ENCODE data around the gene COX5A.
A peak's percentile ranks its signal among the peaks of the same experiment; 100 is the strongest.
"Not testable (repeated sequence)": the region's sequence is repeated elsewhere in the genome, so short reads cannot be mapped to it uniquely, and the experiment has no call there.

COX5A gene

DNA sequence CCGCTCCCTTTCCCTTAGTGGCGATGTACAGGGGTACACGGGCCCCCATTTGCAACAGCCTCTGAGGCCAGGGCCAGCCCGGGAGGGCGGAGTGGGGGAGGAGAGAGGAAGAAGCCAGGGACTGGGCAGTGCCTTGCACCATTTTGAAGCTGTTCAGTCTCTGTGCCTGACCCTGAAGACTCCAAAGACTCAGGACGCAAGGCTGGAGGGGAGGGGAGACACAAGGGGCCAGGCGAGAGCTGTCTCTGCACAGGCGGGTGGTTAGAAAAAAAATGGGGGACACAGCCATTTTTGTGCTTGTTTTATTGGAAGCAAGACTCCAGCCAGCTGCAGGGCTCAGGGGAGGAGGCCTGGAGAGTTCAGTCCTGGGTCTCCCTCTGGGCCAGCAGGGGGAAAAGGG lies 17.1 kb upstream of the COX5A start:
- DNase-seq, result no peak

DNA sequence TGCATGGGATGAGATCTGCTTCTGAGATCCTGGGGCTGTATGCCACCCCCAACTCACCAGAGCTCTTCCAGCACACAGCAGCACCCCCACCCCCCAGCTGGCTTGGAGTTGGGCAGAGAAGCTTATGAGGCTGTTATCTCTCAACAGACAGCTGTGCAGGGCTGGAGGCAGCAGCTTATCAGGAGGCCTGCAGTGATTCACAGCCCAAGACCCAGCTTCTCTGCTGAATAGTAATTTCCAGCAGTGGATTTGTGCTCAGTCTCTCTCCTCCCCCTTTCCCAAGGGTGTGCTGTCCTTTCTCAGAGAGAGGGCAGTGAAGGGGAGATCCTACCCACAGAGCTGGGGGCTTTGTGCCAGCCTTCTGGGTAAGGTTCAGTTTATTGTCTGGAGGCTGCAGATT lies 16.6 kb upstream of the COX5A start:
- no peak for DNase-seq

DNA sequence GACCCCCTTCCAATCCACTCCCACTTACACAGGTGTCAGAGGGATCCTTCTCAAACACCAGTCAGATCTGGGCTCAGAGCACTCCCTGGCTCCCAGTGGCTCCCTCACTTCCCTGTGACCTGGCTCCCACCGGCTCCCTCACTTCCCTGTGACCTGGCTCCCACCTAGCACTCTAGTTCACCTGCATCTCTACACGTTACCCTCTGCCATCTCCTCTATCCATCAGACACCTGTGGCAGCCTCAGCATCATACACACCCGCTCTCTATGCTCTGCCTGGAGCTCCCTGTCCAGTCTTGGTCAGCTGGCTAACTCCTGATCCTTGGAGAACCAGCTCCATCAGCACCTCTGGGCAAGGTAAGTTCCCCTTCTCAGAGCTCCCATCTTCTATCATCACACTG lies 13.1 kb upstream of the COX5A start:
- no peak for DNase-seq

DNA sequence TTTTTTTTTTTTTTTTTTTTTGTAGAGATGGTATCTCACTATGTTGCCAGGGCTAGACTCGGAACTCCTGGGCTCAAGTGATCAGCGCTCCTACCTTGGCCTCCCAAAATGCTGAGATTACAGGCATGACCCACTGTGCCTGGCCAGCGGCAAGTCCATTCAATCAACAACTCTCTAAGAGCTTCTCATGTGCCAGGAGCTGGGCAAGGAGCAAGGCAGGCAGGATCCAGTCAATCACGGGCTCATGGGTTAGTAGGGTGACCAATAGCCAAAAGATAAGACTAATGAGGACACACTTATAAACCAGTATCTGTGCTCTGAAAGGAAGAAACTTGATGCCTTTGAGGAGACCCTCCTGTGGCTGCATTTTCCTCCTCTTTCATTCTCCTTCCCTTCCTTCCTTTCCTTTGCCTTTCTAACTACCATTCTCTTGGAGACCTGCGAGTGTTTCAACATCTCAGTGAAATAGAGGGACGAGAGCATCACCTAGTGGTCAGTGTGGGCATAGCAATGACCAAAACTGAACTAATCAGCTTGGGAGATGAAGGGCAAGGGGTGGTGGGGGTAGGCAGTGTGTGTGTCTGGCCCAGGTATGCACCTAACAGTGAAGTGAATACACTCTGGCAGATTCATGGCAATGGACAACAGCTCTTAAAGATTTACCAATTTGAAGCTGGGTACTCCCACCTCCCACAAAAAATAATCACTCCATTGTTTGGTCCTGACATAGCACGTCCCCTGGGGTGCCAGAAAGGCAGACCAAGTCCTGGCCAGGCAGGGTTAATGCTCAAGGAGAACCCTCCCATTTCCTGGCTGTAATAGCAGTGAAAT lies 12.4 kb upstream of the COX5A start:
- DNase-seq, result no peak

DNA sequence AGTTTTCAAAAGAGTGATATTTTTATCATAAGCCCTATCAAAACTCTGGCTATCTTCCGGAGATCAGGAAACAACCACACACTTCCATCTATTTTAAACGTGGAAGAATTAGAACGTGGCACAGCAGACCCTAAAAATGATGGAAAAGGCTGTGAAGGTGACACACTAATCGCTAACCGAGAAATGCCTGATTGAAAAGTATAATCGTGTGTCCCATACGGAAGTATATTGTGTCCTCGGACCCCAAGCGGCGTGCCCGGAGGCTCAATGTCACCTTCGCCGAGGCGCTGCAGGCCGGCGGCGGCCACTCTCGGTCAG lies 642 bp downstream of the COX5A start:
- DNase-seq, result no peak

DNA sequence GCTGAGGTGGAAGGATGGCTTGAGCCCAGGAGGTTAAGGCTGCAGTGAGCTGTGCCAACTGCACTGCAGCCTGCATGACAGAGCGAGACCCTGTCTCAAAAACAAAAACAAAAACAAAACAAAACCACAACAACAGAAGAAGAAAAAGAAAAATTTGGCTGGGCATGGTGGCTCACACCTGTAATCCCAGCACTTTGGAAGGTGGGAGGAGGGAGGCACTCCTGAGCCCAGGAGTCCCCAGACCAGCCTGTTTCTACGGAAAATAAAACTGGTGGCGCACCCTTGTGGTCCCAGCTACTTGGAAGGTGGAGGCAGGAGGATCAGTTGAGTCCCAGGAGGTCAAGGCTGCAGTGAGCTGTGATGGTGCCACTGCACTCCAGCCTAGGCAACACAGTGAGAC lies 2.7 kb downstream of the COX5A start:
- not testable (repeated sequence) for DNase-seq

DNA sequence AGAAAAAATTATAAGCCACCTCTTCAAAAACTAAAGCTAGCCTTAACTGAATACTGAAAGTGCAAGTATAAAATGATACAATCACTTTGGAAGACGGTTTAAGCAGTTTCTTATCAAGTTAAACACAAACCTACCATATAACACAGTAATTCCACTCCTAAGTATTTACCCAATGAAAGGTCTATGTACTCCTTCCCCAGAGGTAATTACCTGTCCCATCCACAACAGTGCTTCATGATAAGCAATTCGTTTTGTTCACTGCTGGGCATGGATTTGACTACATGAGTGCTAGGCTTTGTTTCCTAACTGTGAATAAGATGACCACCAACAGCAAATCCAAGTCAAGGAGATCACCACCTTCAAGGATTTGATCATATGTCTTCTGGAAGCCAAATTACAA lies 4.3 kb downstream of the COX5A start:
- DNase-seq, result no peak

DNA sequence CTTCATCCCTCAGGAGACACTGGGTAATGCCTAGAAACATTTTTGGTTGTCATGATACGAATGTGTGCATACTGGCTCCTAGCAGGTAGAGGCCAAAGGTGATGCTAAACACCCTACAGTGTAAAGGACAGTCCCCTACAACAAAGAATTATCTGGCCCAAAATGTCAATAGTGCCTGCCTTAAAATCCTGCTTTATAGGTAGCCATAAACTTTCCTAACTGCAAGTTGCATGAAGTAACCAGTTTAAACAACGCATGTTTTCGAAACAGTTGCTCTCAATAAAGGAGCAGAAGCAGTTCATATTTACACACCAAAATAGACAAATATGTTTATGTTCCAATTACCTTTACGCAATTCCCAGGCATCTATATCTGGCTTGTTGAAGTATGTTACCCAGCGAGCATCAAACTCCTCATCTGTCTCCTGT lies 9.1 kb downstream of the COX5A start:
- no peak for DNase-seq

DNA sequence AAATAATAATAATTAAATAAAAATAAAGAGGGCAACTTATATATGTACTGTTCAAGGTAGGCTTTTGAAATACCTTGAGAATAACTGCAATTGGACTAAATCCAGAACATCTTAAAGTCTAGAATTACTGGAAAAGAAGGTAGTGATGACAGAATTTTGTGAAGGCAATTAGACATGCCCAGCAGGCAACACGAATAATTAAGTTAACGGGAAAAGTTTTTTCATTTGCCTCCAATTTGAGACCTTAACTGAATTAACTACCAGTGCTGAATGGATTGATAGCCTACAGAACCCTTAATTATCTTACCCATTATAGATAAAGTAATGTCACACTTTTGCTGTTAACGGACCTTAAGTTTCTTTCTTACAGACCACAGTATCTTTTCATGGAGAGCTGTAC lies 13.3 kb downstream of the COX5A start:
- DNase-seq, result no peak

DNA sequence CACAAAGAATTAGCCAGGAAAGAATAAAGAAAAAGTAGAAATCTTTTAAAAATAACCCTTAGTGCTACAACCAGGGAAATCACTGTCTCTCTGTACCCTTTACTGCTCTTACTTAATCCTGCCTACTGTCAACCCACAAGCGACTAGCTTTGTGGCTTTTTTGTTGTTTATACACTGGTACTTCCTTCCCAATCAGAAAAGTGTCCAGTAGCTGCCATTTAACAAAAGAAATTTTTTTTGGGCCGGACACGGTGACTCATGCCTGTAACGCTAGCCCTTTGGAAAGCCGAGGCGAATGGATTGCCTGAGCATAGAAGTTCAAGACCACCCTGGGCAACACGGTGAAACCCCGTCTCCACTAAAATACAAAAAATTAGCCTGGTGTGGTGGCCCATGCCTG lies 17.4 kb downstream of the COX5A start:
- DNase-seq, result no peak

DNA sequence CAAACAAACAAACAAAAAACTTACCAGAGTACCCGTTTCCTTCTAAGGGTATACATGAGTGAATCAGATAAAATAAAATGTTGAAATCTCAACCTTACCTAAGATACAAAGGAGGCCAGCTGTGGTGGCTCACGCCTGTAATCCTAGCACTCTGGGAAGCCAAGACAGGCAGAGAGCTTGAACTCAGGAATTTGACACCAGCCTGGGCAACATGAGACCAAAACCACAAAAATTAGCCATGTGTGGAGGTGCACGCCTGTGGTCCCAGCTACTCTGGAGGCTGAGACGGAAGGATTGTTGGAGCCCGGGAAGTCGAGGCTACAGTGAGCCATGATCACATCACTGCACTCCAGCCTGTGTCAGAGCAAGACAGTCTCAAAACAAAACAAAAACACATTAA lies 20.2 kb downstream of the COX5A start:
- DNase-seq, result no peak

DNA sequence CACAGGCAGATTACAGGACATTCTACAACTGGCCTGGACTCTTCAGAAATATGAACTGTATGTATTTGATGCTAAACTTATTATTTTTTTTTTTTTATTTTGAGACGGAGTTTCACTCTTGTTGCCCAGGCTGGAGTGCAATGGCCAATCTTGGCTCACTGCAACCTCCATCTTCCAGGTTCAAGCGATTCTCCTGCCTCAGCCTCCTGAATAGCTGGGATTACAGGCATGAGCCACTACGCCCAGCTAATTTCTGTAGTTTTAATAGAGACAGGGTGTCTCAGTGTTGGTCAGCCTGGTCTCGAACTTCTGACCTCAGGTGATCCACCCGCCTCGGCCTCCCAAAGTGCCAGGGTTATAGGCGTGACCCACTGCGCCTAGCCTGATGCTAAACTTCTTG lies 24.1 kb downstream of the COX5A start:
- DNase-seq, result not testable (repeated sequence)

DNA sequence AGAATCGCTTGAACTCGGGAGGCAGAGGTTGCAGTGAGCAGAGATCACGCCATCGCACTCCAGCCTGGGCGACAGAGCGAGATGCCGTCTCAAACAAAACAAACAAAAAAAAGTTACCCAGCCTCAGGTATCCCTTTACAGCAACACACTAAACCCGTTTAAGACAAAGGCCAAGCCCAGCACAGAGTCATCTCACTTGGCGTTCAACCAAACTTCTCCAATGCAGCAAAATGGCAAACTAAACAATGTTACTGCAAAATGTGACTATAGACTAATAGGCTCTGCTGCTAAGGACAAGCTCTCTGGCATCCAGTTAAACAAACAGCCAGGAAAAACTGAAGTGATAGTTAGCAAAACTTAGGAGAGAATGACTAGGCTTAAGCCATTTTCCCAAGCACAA lies 24.8 kb downstream of the COX5A start:
- DNase-seq, result no peak

DNA sequence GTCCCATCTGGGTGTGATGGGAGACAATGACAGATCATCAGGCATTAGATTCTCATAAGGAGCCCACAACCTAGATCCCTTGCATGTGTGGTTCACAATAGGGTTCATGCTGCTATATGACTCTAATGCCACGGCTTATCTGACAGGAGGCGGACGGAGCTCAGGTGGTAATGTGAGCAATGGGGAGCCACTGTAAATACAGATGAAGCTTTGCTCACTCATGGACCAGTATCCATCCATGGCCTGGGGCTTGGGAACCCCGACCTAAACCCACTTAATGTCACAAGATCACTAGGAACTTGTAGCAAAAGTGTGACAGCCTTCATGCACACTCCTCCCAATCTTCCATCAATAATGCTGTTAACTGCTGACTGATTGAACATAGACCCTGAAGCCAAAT lies 29.2 kb downstream of the COX5A start:
- no peak for DNase-seq

DNA sequence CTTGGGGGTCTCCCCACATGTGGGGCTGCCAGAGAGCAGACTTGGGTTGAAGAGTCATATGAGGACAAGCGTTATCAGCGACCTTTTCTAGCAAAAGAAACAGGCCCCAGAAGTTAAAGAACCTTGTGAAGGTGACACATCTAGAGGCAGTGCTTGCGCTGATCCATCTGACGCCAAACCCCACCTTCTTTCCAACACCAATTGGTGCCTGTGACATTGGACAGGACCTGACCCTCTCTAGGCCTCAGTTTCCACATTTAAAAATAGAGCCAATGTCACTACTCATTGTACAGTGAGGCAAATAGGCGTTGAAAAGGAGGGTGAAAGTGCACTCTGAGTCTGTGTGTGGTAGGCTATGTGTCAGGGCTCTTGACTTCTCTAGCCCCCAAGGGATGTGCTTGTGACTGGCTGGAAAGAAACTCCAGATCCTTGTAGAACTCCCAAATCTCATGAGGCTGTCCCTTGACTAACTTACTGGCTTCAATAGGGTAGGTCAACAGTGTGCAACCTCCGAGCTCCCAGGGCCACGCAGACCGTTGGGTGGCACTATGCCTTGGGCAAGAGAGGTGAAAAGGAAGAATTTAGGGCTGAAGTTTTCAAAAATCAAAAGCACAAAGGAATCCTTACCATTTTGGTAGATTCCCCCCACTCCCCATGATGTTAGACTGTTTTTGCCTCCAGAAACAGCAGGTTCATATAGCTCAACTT lies 30.6 kb downstream of the COX5A start:
- DNase-seq, result no peak

DNA sequence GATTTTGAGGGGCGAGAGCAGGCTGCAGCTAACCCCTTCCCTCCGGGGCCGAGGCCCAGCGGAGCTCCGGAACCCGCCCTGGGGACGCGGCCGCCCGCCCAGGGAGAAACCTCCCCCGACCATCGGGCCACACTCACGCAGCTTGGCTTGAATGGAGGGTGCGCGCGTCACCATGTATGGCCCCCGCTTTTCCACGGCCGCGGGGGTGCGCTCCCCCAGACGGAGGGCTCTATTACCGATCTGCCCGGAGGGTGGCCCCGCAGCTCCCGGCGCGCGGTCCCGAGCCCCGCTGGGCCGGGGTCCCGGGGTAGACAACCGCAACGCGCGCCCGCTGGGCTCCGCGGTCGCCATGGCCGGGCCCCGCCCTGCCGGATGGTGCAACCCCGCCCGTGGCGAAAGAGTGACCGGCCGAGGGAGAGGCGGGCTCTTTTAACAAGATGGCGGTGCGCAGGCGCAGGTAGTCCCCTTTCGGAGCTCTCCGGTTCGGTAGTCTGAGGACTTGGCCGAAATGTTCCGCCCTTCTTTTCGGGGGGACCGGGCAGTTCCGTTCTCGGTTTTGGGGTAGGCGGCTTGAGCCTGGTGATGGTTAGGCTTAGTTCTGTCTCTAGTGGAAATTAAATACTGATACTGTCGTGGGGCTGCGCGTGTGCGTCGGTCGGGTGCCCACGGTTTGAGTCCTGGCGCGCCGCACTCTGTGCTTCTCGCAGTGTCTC lies 31.3 kb downstream of the COX5A start, which contains the start of gene FAM219B:
Gene FAM219B, minus strand, starts transcription at position 402 of the 713 bp plus-strand sequence. Its CDS starts 51 bp downstream, at position 351.
- DNase-seq, result peak; percentile 35

DNA sequence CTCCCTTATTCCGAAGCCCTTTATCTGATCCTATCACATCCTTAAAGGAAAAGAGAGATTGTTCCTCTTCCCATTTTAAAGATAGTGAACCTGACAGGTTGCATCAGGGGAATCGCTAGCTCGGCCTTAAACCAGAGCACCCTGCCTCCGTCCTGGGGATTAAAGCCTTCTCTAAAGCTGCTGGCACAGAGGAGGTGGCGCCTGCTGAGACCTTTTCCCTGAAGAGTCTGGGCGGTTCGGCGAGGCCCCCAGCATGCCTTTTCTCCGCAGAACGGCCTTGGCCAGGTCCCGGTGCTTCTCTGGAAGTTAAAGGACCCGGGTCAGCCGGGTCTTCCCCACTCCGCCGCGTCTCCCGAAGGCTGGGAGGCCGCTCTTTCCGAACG lies 31.8 kb downstream of the COX5A start:
- DNase-seq, result no peak

DNA sequence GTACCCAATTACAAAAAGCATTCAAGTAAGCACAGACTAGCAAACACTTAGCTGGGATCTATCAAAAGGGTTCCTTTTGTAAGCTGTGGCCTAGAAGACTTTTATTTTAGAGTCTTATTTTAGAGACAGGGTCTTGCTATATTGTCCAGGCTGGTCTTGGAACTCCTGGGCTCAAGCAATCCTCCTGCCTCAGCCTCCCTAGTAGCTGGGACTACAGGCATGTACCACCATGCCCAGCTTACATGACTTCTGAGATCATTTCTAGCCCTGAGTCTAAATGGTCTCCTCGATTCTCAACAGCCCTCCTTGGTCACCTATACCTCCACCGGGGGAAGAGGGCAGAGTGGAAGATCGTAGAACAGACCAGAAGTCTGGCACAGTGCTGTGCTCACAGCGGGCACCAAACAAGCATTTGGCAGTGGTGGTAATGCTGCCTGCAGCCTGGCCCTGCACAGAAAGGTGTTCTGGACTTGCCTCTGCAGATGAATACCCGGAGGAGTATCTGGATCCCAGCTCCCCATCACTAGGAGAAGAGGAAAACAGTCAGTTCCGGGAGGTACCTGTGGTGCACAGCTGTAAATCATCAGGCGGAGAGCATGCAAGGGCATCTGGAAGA lies 33.6 kb downstream of the COX5A start:
- DNase-seq, result no peak

DNA sequence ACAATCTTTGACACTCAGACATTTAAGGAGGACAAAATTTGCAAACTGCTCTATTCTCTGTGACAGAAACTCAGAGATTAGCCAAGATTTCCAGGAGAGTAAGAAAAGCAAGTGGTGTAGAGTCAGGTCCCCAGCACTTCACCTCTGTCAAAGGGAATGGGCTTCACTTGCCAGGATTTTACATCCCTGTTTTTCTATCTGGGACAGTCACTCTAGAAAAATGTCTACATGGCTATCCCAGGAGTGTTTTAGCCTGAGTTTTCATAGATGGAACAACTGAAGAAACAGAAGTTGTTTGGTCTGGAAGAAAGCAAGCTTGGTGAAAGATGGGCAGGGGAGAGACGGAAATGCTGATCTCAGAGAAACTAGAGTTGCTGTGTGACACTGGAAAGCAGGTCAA lies 34.2 kb downstream of the COX5A start:
- DNase-seq, result no peak

DNA sequence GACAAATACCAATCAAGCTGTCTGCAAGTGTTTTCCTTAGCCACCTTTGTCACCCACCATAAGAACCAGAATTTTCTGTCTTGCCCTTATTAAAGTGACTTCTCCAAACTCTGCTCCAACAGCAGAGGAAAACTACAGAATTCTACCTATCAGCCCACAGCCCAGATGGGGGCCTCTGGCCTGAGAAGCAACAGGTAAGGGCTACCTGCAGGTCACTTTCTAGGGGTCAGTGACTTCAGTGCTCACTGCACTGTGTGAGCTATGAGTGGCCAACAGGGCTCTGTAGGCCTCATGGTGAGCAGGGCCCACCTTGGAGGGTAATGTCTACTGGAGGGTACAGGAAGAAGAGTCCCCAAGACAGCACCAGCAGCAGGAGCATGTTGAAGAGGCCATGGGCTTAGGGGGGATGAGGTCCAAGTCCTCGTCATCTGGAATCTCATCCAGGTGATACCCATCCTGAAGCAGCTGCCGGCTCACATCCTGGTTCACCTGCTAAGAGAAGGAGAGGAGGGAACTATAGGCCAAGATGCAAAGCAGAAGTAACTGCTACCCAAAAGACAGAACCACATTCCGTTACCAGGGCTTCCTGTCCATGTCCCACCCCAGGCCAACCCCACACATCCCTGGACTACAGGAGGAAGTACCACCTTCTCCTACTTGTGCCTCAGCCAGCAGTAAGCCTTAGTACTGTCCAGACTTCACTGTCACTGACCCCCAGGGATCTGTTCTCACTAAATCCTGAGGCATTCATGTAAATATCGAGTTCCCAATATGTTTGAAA lies 35.4 kb downstream of the COX5A start:
- DNase-seq, result no peak

DNA sequence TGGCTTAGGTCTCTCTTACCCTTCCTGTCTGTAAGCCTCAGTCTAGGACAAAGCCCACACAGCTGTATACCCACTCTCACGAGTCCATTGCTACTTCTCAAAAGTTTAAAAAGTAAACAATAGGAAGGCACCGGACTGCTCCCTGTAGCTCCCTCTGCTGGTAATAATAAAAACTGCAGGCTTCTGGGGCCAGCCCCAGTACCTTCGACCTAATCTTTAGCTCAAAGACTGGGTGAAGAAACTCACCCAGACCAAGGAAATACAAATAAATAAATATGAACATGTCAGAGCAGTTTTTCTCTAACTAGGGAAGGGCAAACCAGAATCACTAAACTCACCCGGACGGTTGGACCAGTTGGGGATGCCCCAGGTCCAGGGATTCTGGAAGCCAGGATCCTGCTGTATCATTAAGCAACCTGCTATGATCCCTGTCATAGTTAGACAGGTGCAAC lies 36.2 kb downstream of the COX5A start:
- DNase-seq, result no peak

DNA sequence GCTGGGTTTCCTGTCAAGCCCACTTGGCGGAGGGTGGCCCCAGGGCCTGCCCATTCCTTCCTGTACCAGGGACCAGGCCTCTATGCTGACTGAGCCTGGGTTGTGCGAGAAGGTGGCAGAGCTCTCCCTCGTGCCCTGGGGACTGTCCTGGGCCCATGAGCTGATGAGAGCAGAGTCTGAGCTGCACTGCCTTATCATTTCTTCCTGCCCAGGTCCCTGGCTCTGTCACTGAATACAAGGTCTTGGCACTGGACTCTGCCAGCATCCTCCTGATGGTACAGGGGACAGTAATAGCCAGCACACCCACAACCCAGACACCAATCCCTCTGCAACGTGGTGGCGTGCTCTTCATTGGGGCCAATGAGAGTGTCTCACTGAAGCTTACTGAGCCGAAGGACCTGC lies 40.6 kb downstream of the COX5A start:
- no peak for DNase-seq

DNA sequence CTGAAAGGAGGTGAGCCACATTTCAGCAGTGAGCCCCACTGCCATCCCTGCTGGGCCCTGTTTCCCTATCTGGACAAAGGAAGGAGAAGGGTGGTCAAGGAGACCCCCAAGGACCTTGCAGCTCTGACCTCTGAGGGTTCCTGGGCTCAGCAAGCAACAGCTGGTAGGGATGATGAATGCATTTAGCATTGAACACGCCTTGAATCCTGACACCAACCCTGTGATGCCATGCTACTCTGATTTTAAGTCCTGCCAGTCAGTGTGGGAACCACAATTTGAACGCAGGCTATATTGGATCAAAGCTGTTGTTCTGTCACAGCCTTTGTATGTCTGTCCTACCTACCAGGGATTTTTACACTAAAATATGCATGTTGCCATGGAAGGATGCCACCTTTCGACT lies 41.6 kb downstream of the COX5A start:
- no peak for DNase-seq

Measured in NCI-H2107 (cell line).